RWPE2 (cell line): ENCODE measurements around the gene ZNF605.

Experiments used
- ATAC-seq: fragments of 200-7000 bp; cut with Tn5 transposase; 3 replicates; pipeline ENCODE4 v1.9.1; 2021; ENCODE audit warnings: low read depth
- DNase-seq: peaks from one replicate; pipeline ENCODE4 v3.0.0-alpha.2; 2020; ENCODE audit warnings: low spot score
- H3K27ac ChIP-seq: fragments of 450-650 bp; 2 replicates; pipeline ENCODE4 v1.5.1; 2017; ENCODE audit warnings: mild to moderate bottlenecking; ENCODE audit not compliant: poor library complexity, severe bottlenecking
- H3K27me3 ChIP-seq: fragments of 250-450 bp; sonication (Bioruptor Pico); 2 replicates; pipeline ENCODE4 v1.5.1; 2021; ENCODE audit warnings: mild to moderate bottlenecking, moderate library complexity; ENCODE audit not compliant: insufficient read depth, poor library complexity, severe bottlenecking
- H3K36me3 ChIP-seq: fragments of 250-450 bp; sonication (Bioruptor Pico); 2 replicates; pipeline ENCODE4 v1.5.1; 2020; ENCODE audit warnings: low read depth, mild to moderate bottlenecking, moderate library complexity
- H3K4me1 ChIP-seq: fragments of 250-450 bp; sonication (Bioruptor Pico); 2 replicates; pipeline ENCODE4 v1.5.1; 2021; ENCODE audit warnings: mild to moderate bottlenecking, moderate library complexity; ENCODE audit not compliant: insufficient read depth, poor library complexity, severe bottlenecking
- H3K4me3 ChIP-seq: fragments of 250-450 bp; sonication (Bioruptor Pico); 2 replicates; pipeline ENCODE4 v1.5.1; 2021; ENCODE audit warnings: mild to moderate bottlenecking, moderate library complexity; ENCODE audit not compliant: severe bottlenecking
- H3K9me3 ChIP-seq: fragments of 250-450 bp; sonication (Bioruptor Pico); 2 replicates; pipeline ENCODE4 v1.5.1; 2021; ENCODE audit warnings: mild to moderate bottlenecking, moderate library complexity; ENCODE audit not compliant: severe bottlenecking
- CTCF ChIP-seq: fragments of 450-650 bp; IDR thresholded peaks from one replicate; pipeline ENCODE4 v1.5.1; 2017; ENCODE audit warnings: mild to moderate bottlenecking, moderate library complexity; ENCODE audit not compliant: poor library complexity, severe bottlenecking

The ZNF605 gene

GRCh38 chr12:132907216-132907615 is 48.9 kb downstream of the ZNF605 start:
- no peak for TF ChIP-seq CTCF
- Histone ChIP-seq H3K27me3 (no peaks in the 10 kb centered on the region), H3K4me3 (no peak overlapping the region), H3K4me1 (no peaks in the 10 kb centered on the region), H3K27ac (no peak overlapping the region), H3K36me3 (no peaks in the 10 kb centered on the region), H3K9me3 (peaks cover 2% of the 10 kb centered on the region)
- ATAC-seq (no peak), DNase-seq (no peak)

- peak; percentile 42 for TF ChIP-seq CTCF
- Histone ChIP-seq H3K9me3 (peaks cover 4% of the 10 kb centered on the region), H3K27me3 (no peaks in the 10 kb centered on the region), H3K27ac (no peak overlapping the region), H3K4me3 (no peak overlapping the region), H3K4me1 (no peaks in the 10 kb centered on the region), H3K36me3 (no peaks in the 10 kb centered on the region)
- DNase-seq (no peak), ATAC-seq (no peak)
Measured at GRCh38 chr12:132904718-132905328, 51.3 kb downstream of the ZNF605 start.

GRCh38 chr12:132899033-132899432 is 57.1 kb downstream of the ZNF605 start:
- H3K9me3 ChIP-seq, result peaks cover 6% of the 10 kb centered on the region
- H3K27ac ChIP-seq, result no peak overlapping the region
- TF ChIP-seq CTCF, result no peak
- no peaks in the 10 kb centered on the region for H3K4me1 ChIP-seq
- H3K36me3 ChIP-seq, result no peaks in the 10 kb centered on the region
- no peaks in the 10 kb centered on the region for H3K27me3 ChIP-seq
- no peak overlapping the region for H3K4me3 ChIP-seq
- no peak for ATAC-seq
- no peak for DNase-seq

- Histone ChIP-seq H3K27ac (no peak overlapping the region), H3K4me1 (no peaks in the 10 kb centered on the region), H3K36me3 (peaks cover 16% of the 10 kb centered on the region), H3K9me3 (peaks cover 7% of the 10 kb centered on the region), H3K27me3 (no peaks in the 10 kb centered on the region), H3K4me3 (no peak overlapping the region)
- no peak for ATAC-seq
- TF ChIP-seq CTCF, result no peak
- no peak for DNase-seq
Measured at GRCh38 chr12:132888852-132889251, 67.3 kb downstream of the ZNF605 start.

- ATAC-seq, result peak; percentile 98
- Histone ChIP-seq H3K4me3 (peak within 1 kb of the TSS; percentile 51), H3K4me1 (no peaks in the 10 kb centered on the region), H3K27me3 (no peaks in the 10 kb centered on the region), H3K9me3 (peaks cover 7% of the 10 kb centered on the region), H3K36me3 (peaks cover 16% of the 10 kb centered on the region), H3K27ac (peak within 1 kb of the TSS; percentile 70)
- no peak for TF ChIP-seq CTCF
- peak; percentile 95 for DNase-seq
Measured at GRCh38 chr12:132887513-132888351, 68.4 kb downstream of the ZNF605 start, which contains the start of gene CHFR. CHFR (minus strand) TSS chr12:132887605; CDS start chr12:132887328, 277 bp downstream.
